ENCODE measurements around the gene EVC. TPM values are rescaled to one million over a fixed set of nuclear protein-coding genes. Genes with fewer than 3 reads are reported as not detected.
"Not testable (repeated sequence)": the region's sequence is repeated elsewhere in the genome, so short reads cannot be mapped to it uniquely, and the experiment has no call there.

The EVC gene
- total RNA-seq, 4 donors from 2014 or later, result 4.9 to 48.3 (median 38.0) TPM

GRCh38 chr4:5854929-5855328 lies 143.9 kb downstream of the EVC start:
- H3K9me3 ChIP-seq, result no peaks in the 10 kb centered on the region
- H3K27me3 ChIP-seq, result no peaks in the 10 kb centered on the region
- TF ChIP-seq POLR2A (IDR thresholded peaks at IDR 0.05) (no peak), CTCF (IDR thresholded peaks at IDR 0.05) (no peak)
- H3K4me3 ChIP-seq, result no peak overlapping the region
- H3K27ac ChIP-seq, result no peak overlapping the region
- no peak for DNase-seq
- intact Hi-C loops (cut with DNase I; ENCODE audit: low total_unique reads), result no loop called here
- no peaks in the 10 kb centered on the region for H3K36me3 ChIP-seq
- H3K4me1 ChIP-seq, result no peaks in the 10 kb centered on the region

GRCh38 chr4:5856362-5856761 lies 145.4 kb downstream of the EVC start:
- H3K4me3 ChIP-seq; DNase-seq; intact Hi-C loops (cut with DNase I; ENCODE audit: low total_unique reads); H3K4me1 ChIP-seq; H3K27ac ChIP-seq; H3K36me3 ChIP-seq; H3K9me3 ChIP-seq; H3K27me3 ChIP-seq: not testable (repeated sequence)

GRCh38 chr4:5857199-5857598 lies 146.2 kb downstream of the EVC start:
- H3K4me3 ChIP-seq, result no peak overlapping the region
- no peaks in the 10 kb centered on the region for H3K4me1 ChIP-seq
- TF ChIP-seq CTCF (IDR thresholded peaks at IDR 0.05) (no peak), POLR2A (IDR thresholded peaks at IDR 0.05) (no peak)
- H3K36me3 ChIP-seq, result no peaks in the 10 kb centered on the region
- H3K27ac ChIP-seq, result no peak overlapping the region
- no peaks in the 10 kb centered on the region for H3K9me3 ChIP-seq
- no peaks in the 10 kb centered on the region for H3K27me3 ChIP-seq
- intact Hi-C loops (cut with DNase I; ENCODE audit: low total_unique reads), result no loop called here
- no peak for DNase-seq

GRCh38 chr4:5858020-5858769 lies 147.2 kb downstream of the EVC start:
- no peak overlapping the region for H3K4me3 ChIP-seq
- no peaks in the 10 kb centered on the region for H3K36me3 ChIP-seq
- H3K4me1 ChIP-seq, result no peaks in the 10 kb centered on the region
- intact Hi-C loops (cut with DNase I; ENCODE audit: low total_unique reads), result no loop called here
- no peaks in the 10 kb centered on the region for H3K27me3 ChIP-seq
- H3K9me3 ChIP-seq, result no peaks in the 10 kb centered on the region
- TF ChIP-seq CTCF (IDR thresholded peaks at IDR 0.05), result no peak
- no peak for TF ChIP-seq POLR2A (IDR thresholded peaks at IDR 0.05)
- H3K27ac ChIP-seq, result no peak overlapping the region
- no peak for DNase-seq

GRCh38 chr4:5863461-5864113 lies 152.6 kb downstream of the EVC start:
- intact Hi-C loops (cut with DNase I; ENCODE audit: low total_unique reads), result no loop called here
- Histone ChIP-seq H3K4me3 (no peak overlapping the region), H3K27ac (no peak overlapping the region), H3K4me1 (no peaks in the 10 kb centered on the region), H3K27me3 (no peaks in the 10 kb centered on the region), H3K36me3 (no peaks in the 10 kb centered on the region), H3K9me3 (no peaks in the 10 kb centered on the region)
- DNase-seq, result no peak
- TF ChIP-seq CTCF (IDR thresholded peaks at IDR 0.05) (no peak), POLR2A (IDR thresholded peaks at IDR 0.05) (no peak)

Other genes starting within 250 kb of the EVC start
- 10 to 100 TPM in 3 of 4 donors, 1 to 10 TPM in 1; 5.6 to 21.8 (median 14.8) TPM for gene EVC2, start 2.6 kb upstream of the EVC start, total RNA-seq
- 10 to 100 TPM in 1 of 4 donors, 1 to 10 TPM in 2, under 1 TPM in 1; 0.59 to 42.8 (median 2.3) TPM for gene CRMP1, start 181.9 kb downstream of the EVC start, total RNA-seq